K562 (cell line): ENCODE results near the gene FRK. TPM values are rescaled to one million over a fixed set of nuclear protein-coding genes. Genes with fewer than 3 reads are reported as not detected.

Experiments
- ATAC-seq: fragments of 200-7000 bp; cut with Tn5 transposase; 3 replicates; pipeline ENCODE4 v1.9.1; 2020; ENCODE audit warnings: moderate library complexity
- BruUV-seq: library from RNA; stranded (reverse); fragments of 400-500 nt; replicated peaks from 2 replicates; lab custom pipeline; 2021; lab: Mats Ljungman, UMichigan
- CTCF ChIA-PET: fragments of 300-600 bp; formaldehyde crosslinking; extraction: SDS; loops from one replicate; lab custom pipeline; 2021; ENCODE audit warnings: low intra/inter-chr PET ratio; lab: Yijun Ruan, JAX
- POLR2A ChIA-PET: fragments of 300-600, 350-650 bp; sonication (Branson Sonifier 250); formaldehyde crosslinking; extraction: SDS; loops from one replicate; lab custom pipeline; 2021; ENCODE audit warnings: antibody characterized with exemption, inconsistent platforms; lab: Yijun Ruan, JAX
- DNase-seq, 4 experiments: peaks; one replicate each; pipeline versions ENCODE4 v3.0.0 to v3.0.0-alpha.2; 2011 to 2018; ENCODE audit warnings: low spot score in 3 of 4, mixed read lengths in 3 of 4; ENCODE audit errors: extremely low read depth in 1 of 4
- FAIRE-seq: peaks from 2 replicates; lab custom pipeline; 2011; peaks lifted over from hg19 to GRCh38; lab: Jason Lieb, UNC
- H2AFZ ChIP-seq: 2 replicates; pipeline ENCODE4 v1.6.0; 2011; ENCODE audit warnings: low read depth, low read length, control low read depth, inconsistent platforms
- H3K27ac ChIP-seq: fragments of 200-600 bp; 3 replicates; pipeline ENCODE4 v1.8.0; 2011; ENCODE audit warnings: low read depth, mild to moderate bottlenecking, control low read depth, inconsistent platforms, low read length, moderate library complexity, mixed read lengths; ENCODE audit errors: extremely low read depth
- H3K27me3 ChIP-seq, 2 experiments: fragments of 300-600 bp in 1 of 2; 2 replicates in 1 of 2; 3 replicates in 1 of 2; pipeline versions ENCODE4 v1.6.0 to v1.8.0; 2011; ENCODE audit warnings: inconsistent platforms in 2 of 2, low read length in 2 of 2, mild to moderate bottlenecking in 1 of 2, mixed read lengths in 1 of 2, moderate library complexity in 1 of 2; ENCODE audit not compliant: control insufficient read depth in 2 of 2, insufficient read depth in 2 of 2
- H3K36me3 ChIP-seq: fragments of 300-600 bp; 3 replicates; pipeline ENCODE4 v1.8.0; 2011; ENCODE audit warnings: mild to moderate bottlenecking, low read length, inconsistent platforms; ENCODE audit not compliant: control insufficient read depth, insufficient read depth
- H3K4me1 ChIP-seq, 2 experiments: fragments of 200-600 bp in 1 of 2; replicated peaks in 1 of 2; 2 replicates in 1 of 2; 3 replicates in 1 of 2; pipeline versions ENCODE4 v1.5.1 to v1.8.0; 2011; ENCODE audit warnings: inconsistent platforms in 2 of 2, low read length in 2 of 2, mild to moderate bottlenecking in 1 of 2, mixed read lengths in 1 of 2, moderate library complexity in 1 of 2; ENCODE audit not compliant: control insufficient read depth in 2 of 2, insufficient read depth in 2 of 2
- H3K4me2 ChIP-seq: 2 replicates; pipeline ENCODE4 v1.6.1; 2011; ENCODE audit warnings: low read length, control low read depth, inconsistent platforms, mixed read lengths; ENCODE audit not compliant: insufficient read depth
- H3K4me3 ChIP-seq: fragments of 200-600 bp; sonication (generic), shearing (Covaris generic); 2 replicates; pipeline ENCODE4 v1.5.1; 2016; ENCODE audit warnings: control low read depth, inconsistent platforms
- H3K79me2 ChIP-seq: fragments of 200-600 bp; 3 replicates; pipeline ENCODE4 v1.8.0; 2011; ENCODE audit warnings: low read length, inconsistent platforms; ENCODE audit not compliant: control insufficient read depth, insufficient read depth
- H3K9ac ChIP-seq, 2 experiments: 2 replicates each; pipeline versions ENCODE4 v1.6.0 to v1.6.1; 2011; ENCODE audit warnings: low read depth in 2 of 2, low read length in 2 of 2, control low read depth in 1 of 2, inconsistent platforms in 1 of 2, mild to moderate bottlenecking in 1 of 2, mixed read lengths in 1 of 2; ENCODE audit not compliant: insufficient read depth in 1 of 2
- H3K9me1 ChIP-seq: one replicate; pipeline ENCODE4 v1.6.0; 2011; ENCODE audit warnings: inconsistent platforms, mild to moderate bottlenecking, low read length, moderate library complexity; ENCODE audit not compliant: control insufficient read depth, insufficient read depth
- H3K9me3 ChIP-seq: replicated peaks from 2 replicates; pipeline ENCODE4 v1.5.1; 2011; ENCODE audit warnings: low read depth, low read length, inconsistent platforms; ENCODE audit not compliant: control insufficient read depth, insufficient read depth
- H4K20me1 ChIP-seq: replicated peaks from 2 replicates; pipeline ENCODE4 v1.6.1; 2011; ENCODE audit warnings: low read length, inconsistent platforms, mixed read lengths; ENCODE audit not compliant: control insufficient read depth, insufficient read depth
- BRCA1 ChIP-seq, 2 experiments: fragments of 450-650 bp in 1 of 2; sonication (generic) in 1 of 2; formaldehyde crosslinking in 1 of 2; IDR thresholded peaks; 2 replicates each; pipeline versions ENCODE4 v1.5.0 to v1.6.1; 2017 to 2020; ENCODE audit warnings: mild to moderate bottlenecking in 1 of 2, missing genetic modification reagents in 1 of 2
- HEY1 ChIP-seq: fragments of 250-450 bp; sonication (Bioruptor Pico); IDR thresholded peaks from 2 replicates; pipeline ENCODE4 v1.5.0; 2020; ENCODE audit warnings: mild to moderate bottlenecking, moderate library complexity, borderline replicate concordance
- SMAD1 ChIP-seq: fragments of 150-350 bp; IDR thresholded peaks from 2 replicates; pipeline ENCODE4 v1.6.1; 2014; ENCODE audit warnings: low read length, low read depth; ENCODE audit not compliant: partially characterized antibody
- UBTF ChIP-seq, 2 experiments: IDR thresholded peaks; 2 replicates each; pipeline ENCODE4 v1.6.1; 2012; ENCODE audit warnings: improper control_type of control experiment in 2 of 2, low read depth in 2 of 2, low read length in 2 of 2, borderline replicate concordance in 1 of 2
- WGBS: fragments of 100-300 bp; shearing (Covaris generic); methylation state at CpG from one replicate; pipeline ENCODE4 v1.1.6; 2016; ENCODE audit warnings: low coverage, mixed read lengths; ENCODE audit not compliant: insufficient coverage; ENCODE audit errors: missing lambda C conversion rate; 5-methylcytosine and 5-hydroxymethylcytosine counted together
- in situ Hi-C: fragments of 300-500 bp; cut with MboI; formaldehyde crosslinking; loops from 4 replicates; pipeline ENCODE4 v1.15.0; 2018; ENCODE audit warnings: inconsistent platforms, mixed read lengths
- intact Hi-C: fragments of 100-400 bp; cut with micrococcal nuclease; formaldehyde crosslinking; loops from 2 replicates; pipeline ENCODE4 v1.14.2; 2022
- polyA plus RNA-seq, 8 experiments: library from polyadenylated mRNA; depleted of rRNA in 4 of 8; stranded (reverse) in 5 of 8; unstranded in 3 of 8; fragments of >200 nt; fragmentation: Nextera tagmentation in 2 of 8; fragmentation: Illumina TruSeq in 1 of 8; extraction: Ambion mirVana in 2 of 8; extraction: Trizol in 1 of 8; gene quantifications; 2 replicates each; pipeline versions ENCODE4 v1.2.1 to v1.2.3, GENCODE V29; 2011 to 2014; ENCODE audit warnings: inconsistent platforms in 1 of 8, missing spikeins in 1 of 8
- total RNA-seq, 7 experiments: library from RNA; depleted of rRNA in 6 of 7; stranded (reverse); fragments of >200 nt in 6 of 7; fragmentation: Illumina TruSeq in 2 of 7; extraction: Trizol in 2 of 7; gene quantifications; 2 replicates each; pipeline versions ENCODE4 v1.2.1 to v1.2.3, GENCODE V29; 2011 to 2021; ENCODE audit warnings: low replicate concordance in 1 of 7

FRK gene
- total and polyA plus RNA-seq, 9 of the 15 experiments (the other 6 are each of a cell fraction or from before 2014, with no cell fraction given), result 0.01 to 0.29 (median 0.09) TPM

GRCh38 chr6:115977220-115977619 lies 83.5 kb downstream of the FRK start:
- no peaks in the 10 kb centered on the region for H3K27me3 ChIP-seq
- TF ChIP-seq SMAD1, result no peak
- TF ChIP-seq BRCA1 (IDR thresholded peaks at IDR 0.05), result no peak
- no peak for TF ChIP-seq BRCA1 (CRISPR knock-in tag; IDR thresholded peaks at IDR 0.05)
- TF ChIP-seq HEY1 (CRISPR knock-in tag), result no peak
- no peak for TF ChIP-seq UBTF (IDR thresholded peaks at IDR 0.05; ENCODE audit: borderline replicate concordance in 1 of 2, low read depth in 2 of 2, low read length in 2 of 2)

More at GRCh38 chr6:115977220-115977619, 83.5 kb downstream of the FRK start:
- Histone ChIP-seq H3K4me1 (no peaks in the 10 kb centered on the region), H4K20me1 (no peaks in the 10 kb centered on the region), H3K36me3 (no peaks in the 10 kb centered on the region), H3K9ac (no peak overlapping the region), H2AFZ (no peak overlapping the region), H3K9me1 (no peaks in the 10 kb centered on the region), H3K79me2 (no peaks in the 10 kb centered on the region), H3K27ac (no peak overlapping the region), H3K4me2 (no peak overlapping the region), H3K9me3 (no peaks in the 10 kb centered on the region), H3K4me3 (no peak overlapping the region)
- no peak for FAIRE-seq
- ChIA-PET POLR2A (no interaction called here), CTCF (interaction anchor here (0.6 kb wide), 1 partner anchor 151 kb away, joined by 3 read pairs; no protein-coding TSS in a partner anchor)
- BruUV-seq, result no TSS peak
- in situ Hi-C loops (no loop called here), intact Hi-C loops (no loop called here)
- DNase-seq, result no peak
- 4% methylated on average over 2 of the region's 2 CpGs for WGBS
- no peak for ATAC-seq
